Breast epithelium (tissue), 4 donors: Measurements from ENCODE around the gene DEPP1. TPM values are rescaled to one million over a fixed set of nuclear protein-coding genes. Genes with fewer than 3 reads are reported as not detected.

Experiments used
- DNase-seq, 2 donors: peaks; one replicate each; pipeline ENCODE4 v3.0.0-alpha.2; 2019; ENCODE audit warnings: low spot score in 2 of 2
- H3K27ac ChIP-seq, 2 donors: fragments of 200-600 bp; sonication (generic) in 1 of 2; one replicate each; pipeline ENCODE4 v1.5.1; 2016 to 2019; ENCODE audit warnings: mild to moderate bottlenecking in 1 of 2
- H3K27me3 ChIP-seq, 2 donors: fragments of 200-600 bp; sonication (generic) in 1 of 2; one replicate each; pipeline versions ENCODE4 v1.5.1 to v1.6.0; 2017 to 2019; ENCODE audit warnings: control low read depth in 1 of 2, mild to moderate bottlenecking in 1 of 2
- H3K36me3 ChIP-seq: fragments of 200-600 bp; one replicate; pipeline ENCODE4 v1.5.1; 2019
- H3K4me1 ChIP-seq, 2 donors: fragments of 200-600 bp; sonication (generic); one replicate each; pipeline ENCODE4 v1.5.1; 2016 to 2019; ENCODE audit warnings: control low read depth in 1 of 2
- H3K4me3 ChIP-seq, 3 donors: fragments of 200-600 bp; sonication (generic); 1 replicate in 2 of 3; 2 replicates in 1 of 3; pipeline ENCODE4 v1.5.1; 2016 to 2019; ENCODE audit warnings: mild to moderate bottlenecking in 3 of 3, moderate library complexity in 2 of 3
- H3K9me3 ChIP-seq, 2 donors: fragments of 200-600 bp; sonication (generic) in 1 of 2; one replicate each; pipeline ENCODE4 v1.5.1; 2016 to 2019; ENCODE audit warnings: control low read depth in 1 of 2
- CTCF ChIP-seq, 3 donors: fragments of 450-650 bp; IDR thresholded peaks; one replicate each; pipeline ENCODE4 v1.5.1; 2016 to 2017; ENCODE audit warnings: antibody characterized with exemption in 3 of 3, mild to moderate bottlenecking in 3 of 3, moderate library complexity in 3 of 3
- POLR2A ChIP-seq: fragments of 450-650 bp; IDR thresholded peaks from one replicate; pipeline ENCODE4 v1.6.1; 2016; ENCODE audit warnings: antibody characterized with exemption, mild to moderate bottlenecking, moderate library complexity
- POLR2AphosphoS5 ChIP-seq, 3 donors: sonication (generic); formaldehyde crosslinking; IDR thresholded peaks; one replicate each; pipeline ENCODE4 v1.6.1; 2017; ENCODE audit warnings: antibody characterized with exemption in 3 of 3
- intact Hi-C: fragments of 100-400 bp; cut with DNase I; formaldehyde crosslinking; loops from one replicate; pipeline ENCODE4 v1.15.1; 2023; ENCODE audit warnings: low total_unique reads
- total RNA-seq, 3 donors: library from RNA; depleted of rRNA; stranded (reverse); fragments of >200 nt; gene quantifications; one replicate each; pipeline ENCODE4 v1.1.0, GENCODE V29; 2016

DEPP1 gene
- total RNA-seq, 3 donors from 2014 or later, result 139 to 2,057 (median 460) TPM

GRCh38 chr10:44990302-44990655, 11.7 kb upstream of the DEPP1 start:
- intact Hi-C loops, result no loop called here
- Histone ChIP-seq H3K27me3 (no peaks in the 10 kb centered on the region), H3K9me3 (no peaks in the 10 kb centered on the region), H3K36me3 (no peaks in the 10 kb centered on the region), H3K4me3 (no peak overlapping the region), H3K27ac (peak overlapping the region in 1 of 2 donors; percentile 35), H3K4me1 (peaks cover 2 to 4% of the 10 kb centered on the region in 2 donors)
- no peak for DNase-seq
- TF ChIP-seq POLR2A, result no peak

GRCh38 chr10:44989597-44990301, 11.1 kb upstream of the DEPP1 start:
- Histone ChIP-seq H3K27ac (peak overlapping the region in 1 of 2 donors; percentile 4), H3K36me3 (no peaks in the 10 kb centered on the region), H3K4me3 (no peak overlapping the region), H3K4me1 (no peaks in the 10 kb centered on the region), H3K9me3 (no peaks in the 10 kb centered on the region), H3K27me3 (no peaks in the 10 kb centered on the region)
- no peak for DNase-seq
- TF ChIP-seq POLR2AphosphoS5 (IDR thresholded peaks at IDR 0.05), result no peak
- no peak for TF ChIP-seq CTCF (IDR thresholded peaks at IDR 0.05)
- no peak for TF ChIP-seq POLR2A
- intact Hi-C loops, result no loop called here

GRCh38 chr10:44988957-44989585, 10.5 kb upstream of the DEPP1 start:
- no peaks in the 10 kb centered on the region for H3K9me3 ChIP-seq
- DNase-seq, result no peak
- H3K36me3 ChIP-seq, result no peaks in the 10 kb centered on the region
- H3K27me3 ChIP-seq, result no peaks in the 10 kb centered on the region
- TF ChIP-seq POLR2A, result no peak
- TF ChIP-seq CTCF (IDR thresholded peaks at IDR 0.05), result no peak
- no peak for TF ChIP-seq POLR2AphosphoS5 (IDR thresholded peaks at IDR 0.05)
- no peaks in the 10 kb centered on the region for H3K4me1 ChIP-seq
- H3K4me3 ChIP-seq, result no peak overlapping the region
- intact Hi-C loops, result no loop called here
- H3K27ac ChIP-seq, result peak overlapping the region in 1 of 2 donors; percentile 41

GRCh38 chr10:44986670-44987069, 8.1 kb upstream of the DEPP1 start:
- Histone ChIP-seq H3K27me3 (no peaks in the 10 kb centered on the region), H3K27ac (peak overlapping the region in 1 of 2 donors; percentile 95), H3K4me1 (peaks cover 0 to under 1% of the 10 kb centered on the region in 2 donors), H3K4me3 (no peak overlapping the region), H3K9me3 (no peaks in the 10 kb centered on the region), H3K36me3 (no peaks in the 10 kb centered on the region)
- intact Hi-C loops, result no loop called here
- TF ChIP-seq POLR2A (no peak), CTCF (IDR thresholded peaks at IDR 0.05) (no peak), POLR2AphosphoS5 (IDR thresholded peaks at IDR 0.05) (peak in 1 of 3 donors; percentile 25)
- no peak for DNase-seq

- H3K4me1 ChIP-seq, result peaks cover under 1 to 3% of the 10 kb centered on the region in 2 donors
- no peak overlapping the region for H3K4me3 ChIP-seq
- H3K27me3 ChIP-seq, result no peaks in the 10 kb centered on the region
- TF ChIP-seq POLR2A (no peak), CTCF (IDR thresholded peaks at IDR 0.05) (no peak), POLR2AphosphoS5 (IDR thresholded peaks at IDR 0.05) (no peak)
- no peaks in the 10 kb centered on the region for H3K9me3 ChIP-seq
- DNase-seq, result no peak
- intact Hi-C loops, result no loop called here
- H3K36me3 ChIP-seq, result no peaks in the 10 kb centered on the region
- peak overlapping the region; percentile 54 to 95 for H3K27ac ChIP-seq
Observed at GRCh38 chr10:44986179-44986578, 7.6 kb upstream of the DEPP1 start.
